Fibroblast of lung (primary cell): ENCODE results near the gene SLC38A2. TPM values are rescaled to one million over a fixed set of nuclear protein-coding genes. Genes with fewer than 3 reads are reported as not detected.
A peak's percentile ranks its signal among the peaks of the same experiment; 100 is the strongest.

Experiments used
- DNase-seq, 2 donors: peaks; one replicate each; pipeline versions ENCODE4 v3.0.0 to v3.0.0-alpha.2; 2010; ENCODE audit warnings: low read depth in 2 of 2
- H2AFZ ChIP-seq: 2 replicates; pipeline ENCODE4 v1.5.1; 2012; ENCODE audit warnings: low read length, control low read depth, inconsistent platforms
- H3K27ac ChIP-seq: 2 replicates; pipeline ENCODE4 v1.5.1; 2011; ENCODE audit warnings: low read length, control low read depth; ENCODE audit not compliant: insufficient read depth
- H3K27me3 ChIP-seq: 2 replicates; pipeline ENCODE4 v1.5.1; 2011; ENCODE audit warnings: mild to moderate bottlenecking, low read length; ENCODE audit not compliant: control insufficient read depth, insufficient read depth
- H3K36me3 ChIP-seq: 2 replicates; pipeline ENCODE4 v1.5.1; 2011; ENCODE audit warnings: low read length; ENCODE audit not compliant: control insufficient read depth, insufficient read depth
- H3K4me1 ChIP-seq: 2 replicates; pipeline ENCODE4 v1.5.1; 2011; ENCODE audit warnings: low read length; ENCODE audit not compliant: control insufficient read depth, insufficient read depth; ENCODE audit errors: extremely low read depth
- H3K4me2 ChIP-seq: 2 replicates; pipeline ENCODE4 v1.5.1; 2011; ENCODE audit warnings: low read length, control low read depth; ENCODE audit not compliant: insufficient read depth; ENCODE audit errors: extremely low read depth
- H3K4me3 ChIP-seq, 4 experiments: fragments of 200-600 bp in 1 of 4; sonication (generic) in 1 of 4; replicated peaks in 1 of 4; 2 replicates each; pipeline ENCODE4 v1.5.1; 2011 to 2016; ENCODE audit warnings: low read length in 4 of 4, low read depth in 3 of 4, mild to moderate bottlenecking in 3 of 4, control low read depth in 2 of 4, inconsistent platforms in 1 of 4, mixed read lengths in 1 of 4; ENCODE audit not compliant: insufficient read depth in 1 of 4; ENCODE audit errors: control extremely low read depth in 1 of 4
- H3K79me2 ChIP-seq: 2 replicates; pipeline ENCODE4 v1.5.1; 2012; ENCODE audit warnings: mild to moderate bottlenecking, low read length, inconsistent platforms; ENCODE audit not compliant: control insufficient read depth, insufficient read depth
- H3K9ac ChIP-seq: 2 replicates; pipeline ENCODE4 v1.5.1; 2011; ENCODE audit warnings: mild to moderate bottlenecking, low read length, control low read depth; ENCODE audit not compliant: insufficient read depth
- H3K9me3 ChIP-seq: 2 replicates; pipeline ENCODE4 v1.5.1; 2012; ENCODE audit warnings: low read depth, low read length; ENCODE audit not compliant: control insufficient read depth, insufficient read depth
- H4K20me1 ChIP-seq: 2 replicates; pipeline ENCODE4 v1.5.1; 2011; ENCODE audit warnings: low read length; ENCODE audit not compliant: control insufficient read depth, insufficient read depth; ENCODE audit errors: extremely low read depth
- CTCF ChIP-seq, 2 donors: IDR thresholded peaks in 1 of 2; conservative IDR thresholded peaks in 1 of 2; 1 replicate in 1 of 2; 2 replicates in 1 of 2; pipeline ENCODE4 v1.5.1; 2011 to 2012; ENCODE audit warnings: low read length in 2 of 2, control low read depth in 1 of 2, inconsistent platforms in 1 of 2, low read depth in 1 of 2, mild to moderate bottlenecking in 1 of 2
- EZH2 ChIP-seq: IDR thresholded peaks from 2 replicates; pipeline ENCODE4 v1.5.1; 2012; ENCODE audit warnings: low read length, control low read depth, mild to moderate bottlenecking; ENCODE audit errors: missing control alignments
- polyA plus RNA-seq, 2 donors: library from polyadenylated mRNA; depleted of rRNA in 1 of 2; stranded (reverse) in 1 of 2; unstranded in 1 of 2; fragments of >200 nt; gene quantifications; 2 replicates each; pipeline ENCODE4 v1.2.1, GENCODE V29; 2011 to 2012; ENCODE audit warnings: missing spikeins in 1 of 2
- total RNA-seq: library from RNA; depleted of rRNA; stranded (reverse); fragments of >200 nt; gene quantifications from 2 replicates; pipeline ENCODE4 v1.2.1, GENCODE V29; 2014

The SLC38A2 gene
- total and polyA plus RNA-seq, 2 donors (not counting 1 experiment from before 2014, with no cell fraction given): 940 to 1,357 TPM

- peaks cover 4% of the 10 kb centered on the region for H3K4me1 ChIP-seq
- H2AFZ ChIP-seq: no peak overlapping the region
- no peaks in the 10 kb centered on the region for H3K27me3 ChIP-seq
- no peak for DNase-seq
- no peak overlapping the region for H3K9ac ChIP-seq
- TF ChIP-seq CTCF (conservative IDR thresholded peaks at IDR 0.05 in 1 of 2, IDR thresholded peaks at IDR 0.05 in 1 of 2; ENCODE audit: low read depth in 1 of 2, low read length in 2 of 2) (no peak), EZH2 (no peak)
- H3K27ac ChIP-seq: peak overlapping the region; percentile 98
- peak overlapping the region; percentile 98 for H3K4me2 ChIP-seq
- H4K20me1 ChIP-seq: peaks cover 9% of the 10 kb centered on the region
- H3K36me3 ChIP-seq: peaks cover 6% of the 10 kb centered on the region
- H3K9me3 ChIP-seq: no peaks in the 10 kb centered on the region
- peak overlapping the region; percentile 80 to 81 (median 81) for H3K4me3 ChIP-seq
- peaks cover 48% of the 10 kb centered on the region for H3K79me2 ChIP-seq
Measured at GRCh38 chr12:46374310-46374709, 1.7 kb upstream of the SLC38A2 start.

GRCh38 chr12:46373301-46374296 is 1.0 kb upstream of the SLC38A2 start:
- peaks cover 8% of the 10 kb centered on the region for H3K36me3 ChIP-seq
- peaks cover 4% of the 10 kb centered on the region for H3K4me1 ChIP-seq
- H3K4me3 ChIP-seq: peak overlapping the region; percentile 80 to 81 (median 81)
- H3K4me2 ChIP-seq: peak overlapping the region; percentile 98
- peak overlapping the region; percentile 82 for H3K9ac ChIP-seq
- H3K79me2 ChIP-seq: peaks cover 55% of the 10 kb centered on the region
- peak overlapping the region; percentile 98 for H3K27ac ChIP-seq
- H3K9me3 ChIP-seq: no peaks in the 10 kb centered on the region
- H2AFZ ChIP-seq: no peak overlapping the region
- H3K27me3 ChIP-seq: no peaks in the 10 kb centered on the region
- DNase-seq: peak; percentile 62 to 71
- no peak for TF ChIP-seq EZH2
- peak in 1 of 2 donors; percentile 43 for TF ChIP-seq CTCF (conservative IDR thresholded peaks at IDR 0.05 in 1 of 2, IDR thresholded peaks at IDR 0.05 in 1 of 2; ENCODE audit: low read depth in 1 of 2, low read length in 2 of 2)
- H4K20me1 ChIP-seq: peaks cover 11% of the 10 kb centered on the region

GRCh38 chr12:46371718-46372543 is 642 bp downstream of the SLC38A2 start:
- H3K4me1 ChIP-seq: peaks cover 7% of the 10 kb centered on the region
- peaks cover 22% of the 10 kb centered on the region for H4K20me1 ChIP-seq
- H3K27me3 ChIP-seq: no peaks in the 10 kb centered on the region
- peaks cover 72% of the 10 kb centered on the region for H3K79me2 ChIP-seq
- no peak overlapping the region for H2AFZ ChIP-seq
- peak overlapping the region; percentile 64 to 84 (median 82) for H3K4me3 ChIP-seq
- TF ChIP-seq EZH2 (no peak), CTCF (conservative IDR thresholded peaks at IDR 0.05 in 1 of 2, IDR thresholded peaks at IDR 0.05 in 1 of 2; ENCODE audit: low read depth in 1 of 2, low read length in 2 of 2) (no peak)
- H3K4me2 ChIP-seq: no peak overlapping the region
- DNase-seq: peak; percentile 49 to 73
- peak overlapping the region; percentile 98 for H3K27ac ChIP-seq
- no peaks in the 10 kb centered on the region for H3K9me3 ChIP-seq
- peak overlapping the region; percentile 92 for H3K9ac ChIP-seq
- peaks cover 14% of the 10 kb centered on the region for H3K36me3 ChIP-seq
